Measurements from ENCODE around the gene DRC3.

Gene DRC3

DNA sequence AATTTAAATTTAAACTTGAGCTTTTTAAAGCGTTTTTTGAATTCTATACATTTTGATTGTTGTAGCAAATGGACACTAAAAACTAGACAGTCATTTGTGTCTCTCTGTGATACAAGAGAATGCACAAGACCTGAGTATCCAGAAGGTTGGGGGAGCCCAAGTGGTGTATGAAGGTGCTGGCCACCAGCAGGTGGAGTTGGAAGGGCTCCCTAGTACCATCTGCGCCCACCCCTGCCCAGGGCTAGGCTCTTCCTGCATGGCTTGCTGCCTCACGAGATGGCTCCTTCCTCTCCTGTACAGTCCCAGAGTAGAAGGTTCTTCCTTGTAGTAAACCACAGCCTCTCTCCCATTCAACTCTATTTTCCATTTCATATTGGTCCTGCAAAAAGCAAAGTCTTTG is 83.6 kb downstream of the DRC3 start:
- no peak for DNase-seq

DNA sequence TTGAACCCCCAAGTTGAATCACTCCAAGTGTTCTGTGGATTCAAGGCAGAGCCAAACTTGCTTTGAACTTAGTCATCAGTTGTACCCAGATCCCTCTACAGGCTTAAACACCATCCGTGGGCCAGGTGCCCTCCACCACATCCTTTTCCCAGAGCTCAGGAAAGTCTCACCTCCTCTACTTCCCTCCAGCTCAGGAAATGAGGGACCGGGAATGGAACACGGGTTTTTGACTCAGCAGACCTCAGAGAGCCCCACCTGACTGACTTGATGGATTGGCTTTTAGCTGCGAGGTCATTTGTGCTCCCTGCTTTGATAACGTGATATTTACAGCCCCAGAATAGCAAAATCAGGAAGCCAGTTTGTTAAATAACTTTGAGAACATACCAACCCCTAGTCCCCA is 86.6 kb downstream of the DRC3 start:
- DNase-seq = no peak

DNA sequence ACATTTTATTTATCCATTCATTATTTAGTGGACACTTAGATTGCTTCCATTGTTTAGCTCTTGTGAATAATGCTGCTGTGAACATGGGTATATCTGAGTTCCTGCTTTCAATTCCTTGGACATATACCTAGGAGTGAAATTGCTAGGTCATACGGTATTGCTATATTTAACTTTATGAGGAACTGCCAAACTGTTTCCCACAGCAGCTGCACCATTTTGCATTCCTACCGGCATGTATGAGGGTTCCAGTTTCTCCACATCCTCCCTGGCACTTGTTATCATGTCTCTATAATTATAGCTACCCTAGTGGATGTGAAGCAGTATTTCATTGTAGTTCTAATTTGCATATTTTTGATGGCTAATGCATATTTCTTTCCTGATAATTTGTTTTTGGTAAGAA is 91.4 kb downstream of the DRC3 start:
- no peak for DNase-seq

DNA sequence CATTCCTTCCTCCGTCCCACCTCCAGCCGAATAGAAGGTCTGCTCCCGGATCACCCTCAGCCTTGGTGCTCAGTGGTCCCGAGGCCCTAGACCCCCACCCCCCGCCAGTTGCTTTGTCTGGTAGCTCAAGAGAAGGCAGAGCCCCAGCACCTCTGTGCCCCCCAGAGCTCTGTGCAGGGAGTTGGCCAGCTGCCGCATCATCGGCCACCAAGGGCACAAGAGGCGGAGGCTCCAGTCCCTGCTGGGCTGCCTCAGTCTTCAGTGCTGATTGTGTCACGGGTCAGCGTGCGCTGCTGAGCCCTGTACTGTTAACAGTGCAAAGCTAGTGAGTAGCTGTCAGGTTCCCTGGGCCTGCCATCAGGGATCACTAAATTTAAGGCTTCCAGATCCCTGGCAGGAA is 92.9 kb downstream of the DRC3 start:
- DNase-seq = no peak
